Fibroblast of lung (primary cell): ENCODE results near the gene SUV39H1. TPM values are rescaled to one million over a fixed set of nuclear protein-coding genes. Genes with fewer than 3 reads are reported as not detected.

Experiments used
- DNase-seq, 2 donors: peaks; one replicate each; pipeline versions ENCODE4 v3.0.0 to v3.0.0-alpha.2; 2010; ENCODE audit warnings: low read depth in 2 of 2
- H2AFZ ChIP-seq: 2 replicates; pipeline ENCODE4 v1.5.1; 2012; ENCODE audit warnings: low read length, control low read depth, inconsistent platforms
- H3K27ac ChIP-seq: 2 replicates; pipeline ENCODE4 v1.5.1; 2011; ENCODE audit warnings: low read length, control low read depth; ENCODE audit not compliant: insufficient read depth
- H3K27me3 ChIP-seq: 2 replicates; pipeline ENCODE4 v1.5.1; 2011; ENCODE audit warnings: mild to moderate bottlenecking, low read length; ENCODE audit not compliant: control insufficient read depth, insufficient read depth
- H3K36me3 ChIP-seq: 2 replicates; pipeline ENCODE4 v1.5.1; 2011; ENCODE audit warnings: low read length; ENCODE audit not compliant: control insufficient read depth, insufficient read depth
- H3K4me1 ChIP-seq: 2 replicates; pipeline ENCODE4 v1.5.1; 2011; ENCODE audit warnings: low read length; ENCODE audit not compliant: control insufficient read depth, insufficient read depth; ENCODE audit errors: extremely low read depth
- H3K4me2 ChIP-seq: 2 replicates; pipeline ENCODE4 v1.5.1; 2011; ENCODE audit warnings: low read length, control low read depth; ENCODE audit not compliant: insufficient read depth; ENCODE audit errors: extremely low read depth
- H3K4me3 ChIP-seq, 4 experiments: fragments of 200-600 bp in 1 of 4; sonication (generic) in 1 of 4; replicated peaks in 1 of 4; 2 replicates each; pipeline ENCODE4 v1.5.1; 2011 to 2016; ENCODE audit warnings: low read length in 4 of 4, low read depth in 3 of 4, mild to moderate bottlenecking in 3 of 4, control low read depth in 2 of 4, inconsistent platforms in 1 of 4, mixed read lengths in 1 of 4; ENCODE audit not compliant: insufficient read depth in 1 of 4; ENCODE audit errors: control extremely low read depth in 1 of 4
- H3K79me2 ChIP-seq: 2 replicates; pipeline ENCODE4 v1.5.1; 2012; ENCODE audit warnings: mild to moderate bottlenecking, low read length, inconsistent platforms; ENCODE audit not compliant: control insufficient read depth, insufficient read depth
- H3K9ac ChIP-seq: 2 replicates; pipeline ENCODE4 v1.5.1; 2011; ENCODE audit warnings: mild to moderate bottlenecking, low read length, control low read depth; ENCODE audit not compliant: insufficient read depth
- H3K9me3 ChIP-seq: 2 replicates; pipeline ENCODE4 v1.5.1; 2012; ENCODE audit warnings: low read depth, low read length; ENCODE audit not compliant: control insufficient read depth, insufficient read depth
- H4K20me1 ChIP-seq: 2 replicates; pipeline ENCODE4 v1.5.1; 2011; ENCODE audit warnings: low read length; ENCODE audit not compliant: control insufficient read depth, insufficient read depth; ENCODE audit errors: extremely low read depth
- EZH2 ChIP-seq: IDR thresholded peaks from 2 replicates; pipeline ENCODE4 v1.5.1; 2012; ENCODE audit warnings: low read length, control low read depth, mild to moderate bottlenecking; ENCODE audit errors: missing control alignments
- polyA plus RNA-seq, 2 donors: library from polyadenylated mRNA; depleted of rRNA in 1 of 2; stranded (reverse) in 1 of 2; unstranded in 1 of 2; fragments of >200 nt; gene quantifications; 2 replicates each; pipeline ENCODE4 v1.2.1, GENCODE V29; 2011 to 2012; ENCODE audit warnings: missing spikeins in 1 of 2
- total RNA-seq: library from RNA; depleted of rRNA; stranded (reverse); fragments of >200 nt; gene quantifications from 2 replicates; pipeline ENCODE4 v1.2.1, GENCODE V29; 2014
- TF ChIP-seq, protein P1 (sequence below), 2 donors: IDR thresholded peaks in 1 of 2; conservative IDR thresholded peaks in 1 of 2; 1 replicate in 1 of 2; 2 replicates in 1 of 2; pipeline ENCODE4 v1.5.1; 2011 to 2012; ENCODE audit warnings: low read length in 2 of 2, control low read depth in 1 of 2, inconsistent platforms in 1 of 2, low read depth in 1 of 2, mild to moderate bottlenecking in 1 of 2

The SUV39H1 gene
- total and polyA plus RNA-seq, 2 donors (not counting 1 experiment from before 2014, with no cell fraction given) = 1.5 to 2.8 TPM

DNA sequence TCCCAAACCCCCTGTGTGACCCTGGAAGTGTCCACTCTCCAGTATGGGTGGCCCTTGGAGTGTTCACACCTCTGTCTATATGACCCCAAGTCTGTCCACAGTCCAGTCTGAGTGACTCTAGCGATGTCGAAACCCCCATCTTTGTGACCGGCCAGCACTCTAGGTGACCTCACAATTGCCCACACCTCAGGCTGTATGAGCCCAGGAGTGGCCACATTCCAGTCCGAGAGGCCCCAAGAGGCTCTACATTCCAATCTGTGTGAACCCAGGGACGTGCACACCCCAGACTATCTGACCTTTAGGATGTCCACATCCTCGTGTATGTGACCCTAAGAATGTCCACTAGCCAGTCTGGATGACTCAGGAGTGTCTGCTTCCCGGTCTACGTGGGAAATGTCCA, 57.7 kb downstream of the SUV39H1 start:
- no peaks in the 10 kb centered on the region for H3K9me3 ChIP-seq
- H4K20me1 ChIP-seq = no peaks in the 10 kb centered on the region
- H3K27ac ChIP-seq = no peak overlapping the region
- no peaks in the 10 kb centered on the region for H3K4me1 ChIP-seq
- no peaks in the 10 kb centered on the region for H3K27me3 ChIP-seq
- H3K4me2 ChIP-seq = no peak overlapping the region
- no peaks in the 10 kb centered on the region for H3K79me2 ChIP-seq
- H3K4me3 ChIP-seq = no peak overlapping the region
- no peak overlapping the region for H2AFZ ChIP-seq
- DNase-seq = no peak
- H3K36me3 ChIP-seq = no peaks in the 10 kb centered on the region
- no peak overlapping the region for H3K9ac ChIP-seq
- TF ChIP-seq, protein P1, sequence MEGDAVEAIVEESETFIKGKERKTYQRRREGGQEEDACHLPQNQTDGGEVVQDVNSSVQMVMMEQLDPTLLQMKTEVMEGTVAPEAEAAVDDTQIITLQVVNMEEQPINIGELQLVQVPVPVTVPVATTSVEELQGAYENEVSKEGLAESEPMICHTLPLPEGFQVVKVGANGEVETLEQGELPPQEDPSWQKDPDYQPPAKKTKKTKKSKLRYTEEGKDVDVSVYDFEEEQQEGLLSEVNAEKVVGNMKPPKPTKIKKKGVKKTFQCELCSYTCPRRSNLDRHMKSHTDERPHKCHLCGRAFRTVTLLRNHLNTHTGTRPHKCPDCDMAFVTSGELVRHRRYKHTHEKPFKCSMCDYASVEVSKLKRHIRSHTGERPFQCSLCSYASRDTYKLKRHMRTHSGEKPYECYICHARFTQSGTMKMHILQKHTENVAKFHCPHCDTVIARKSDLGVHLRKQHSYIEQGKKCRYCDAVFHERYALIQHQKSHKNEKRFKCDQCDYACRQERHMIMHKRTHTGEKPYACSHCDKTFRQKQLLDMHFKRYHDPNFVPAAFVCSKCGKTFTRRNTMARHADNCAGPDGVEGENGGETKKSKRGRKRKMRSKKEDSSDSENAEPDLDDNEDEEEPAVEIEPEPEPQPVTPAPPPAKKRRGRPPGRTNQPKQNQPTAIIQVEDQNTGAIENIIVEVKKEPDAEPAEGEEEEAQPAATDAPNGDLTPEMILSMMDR (conservative IDR thresholded peaks at IDR 0.05 in 1 of 2, IDR thresholded peaks at IDR 0.05 in 1 of 2; ENCODE audit: low read depth in 1 of 2, low read length in 2 of 2) = no peak
- no peak for TF ChIP-seq EZH2

Other genes starting within 250 kb of the SUV39H1 start
- 21.5 and 21.8 TPM in 2 replicates for gene SLC38A5, start 226.5 kb upstream of the SUV39H1 start, total RNA-seq
- gene SLC38A5, start 226.5 kb upstream of the SUV39H1 start, polyA plus RNA-seq = 8.3 and 35.0 TPM in 2 replicates
- 22.6 and 29.4 TPM in 2 replicates for gene FTSJ1, start 220.5 kb upstream of the SUV39H1 start, total RNA-seq
- gene FTSJ1, start 220.5 kb upstream of the SUV39H1 start, polyA plus RNA-seq = 30.2 and 38.0 TPM in 2 replicates
- gene PORCN, start 187.7 kb upstream of the SUV39H1 start, total RNA-seq = 6.2 and 11.4 TPM in 2 replicates
- 5.4 and 6.0 TPM in 2 replicates for gene PORCN, start 187.7 kb upstream of the SUV39H1 start, polyA plus RNA-seq
- gene EBP, start 174.9 kb upstream of the SUV39H1 start, total RNA-seq = 30.8 and 93.5 TPM in 2 replicates
- 61.0 and 68.2 TPM in 2 replicates for gene EBP, start 174.9 kb upstream of the SUV39H1 start, polyA plus RNA-seq
- gene TBC1D25, start 157.0 kb upstream of the SUV39H1 start, total RNA-seq = 3.9 and 5.1 TPM in 2 replicates
- gene TBC1D25, start 157.0 kb upstream of the SUV39H1 start, polyA plus RNA-seq = 8.5 and 9.4 TPM in 2 replicates
- gene RBM3, start 122.2 kb upstream of the SUV39H1 start, total RNA-seq = 39.8 and 52.7 TPM in 2 replicates
- 422 and 464 TPM in 2 replicates for gene RBM3, start 122.2 kb upstream of the SUV39H1 start, polyA plus RNA-seq
- gene WDR13, start 99.2 kb upstream of the SUV39H1 start, total RNA-seq = 98.4 and 99.7 TPM in 2 replicates
- gene WDR13, start 99.2 kb upstream of the SUV39H1 start, polyA plus RNA-seq = 41.2 and 47.4 TPM in 2 replicates
- under 0.01 and 0.17 TPM in 2 replicates for gene WAS, start 12.9 kb upstream of the SUV39H1 start, total RNA-seq
- gene WAS, start 12.9 kb upstream of the SUV39H1 start, polyA plus RNA-seq = 0.07 and 0.09 TPM in 2 replicates
- gene GLOD5, start 65.0 kb downstream of the SUV39H1 start, total RNA-seq = not detected in 2 replicates
- gene GLOD5, start 65.0 kb downstream of the SUV39H1 start, polyA plus RNA-seq = not detected in 2 replicates
- not detected in 2 replicates for gene GATA1, start 89.9 kb downstream of the SUV39H1 start, total RNA-seq
- gene GATA1, start 89.9 kb downstream of the SUV39H1 start, polyA plus RNA-seq = 0.07 TPM in 1 of 2 replicates, not detected in the other
- gene HDAC6, start 105.3 kb downstream of the SUV39H1 start, total RNA-seq = 31.3 and 32.5 TPM in 2 replicates
- 18.0 and 20.0 TPM in 2 replicates for gene HDAC6, start 105.3 kb downstream of the SUV39H1 start, polyA plus RNA-seq
- not detected in 2 replicates for gene ERAS, start 129.8 kb downstream of the SUV39H1 start, total RNA-seq
- 0.05 TPM in 1 of 2 replicates, not detected in the other for gene ERAS, start 129.8 kb downstream of the SUV39H1 start, polyA plus RNA-seq
- 0.17 and 0.51 TPM in 2 replicates for gene PCSK1N, start 138.9 kb downstream of the SUV39H1 start, total RNA-seq
- 0.08 TPM in 1 of 2 replicates, not detected in the other for gene PCSK1N, start 138.9 kb downstream of the SUV39H1 start, polyA plus RNA-seq
- 22.3 and 32.0 TPM in 2 replicates for gene TIMM17B, start 201.0 kb downstream of the SUV39H1 start, total RNA-seq
- gene TIMM17B, start 201.0 kb downstream of the SUV39H1 start, polyA plus RNA-seq = 19.0 and 24.8 TPM in 2 replicates
- 57.0 and 70.9 TPM in 2 replicates for gene PQBP1, start 201.2 kb downstream of the SUV39H1 start, total RNA-seq
- 41.1 and 57.0 TPM in 2 replicates for gene PQBP1, start 201.2 kb downstream of the SUV39H1 start, polyA plus RNA-seq
- gene SLC35A2, start 214.9 kb downstream of the SUV39H1 start, total RNA-seq = 8.5 and 9.6 TPM in 2 replicates
- gene SLC35A2, start 214.9 kb downstream of the SUV39H1 start, polyA plus RNA-seq = 33.0 and 41.2 TPM in 2 replicates
- gene PIM2, start 222.3 kb downstream of the SUV39H1 start, total RNA-seq = 2.3 and 3.1 TPM in 2 replicates
- gene PIM2, start 222.3 kb downstream of the SUV39H1 start, polyA plus RNA-seq = 3.7 and 5.0 TPM in 2 replicates